NCI-H69 (cell line): ENCODE data around the gene BCAM.

Source experiments
- DNase-seq: peaks from one replicate; lab custom pipeline; 2025; lab: John Stamatoyannopoulos, UW

BCAM gene

GRCh38 chr19:44789943-44790483, 18.9 kb upstream of the BCAM start:
- no peak for DNase-seq

DNA sequence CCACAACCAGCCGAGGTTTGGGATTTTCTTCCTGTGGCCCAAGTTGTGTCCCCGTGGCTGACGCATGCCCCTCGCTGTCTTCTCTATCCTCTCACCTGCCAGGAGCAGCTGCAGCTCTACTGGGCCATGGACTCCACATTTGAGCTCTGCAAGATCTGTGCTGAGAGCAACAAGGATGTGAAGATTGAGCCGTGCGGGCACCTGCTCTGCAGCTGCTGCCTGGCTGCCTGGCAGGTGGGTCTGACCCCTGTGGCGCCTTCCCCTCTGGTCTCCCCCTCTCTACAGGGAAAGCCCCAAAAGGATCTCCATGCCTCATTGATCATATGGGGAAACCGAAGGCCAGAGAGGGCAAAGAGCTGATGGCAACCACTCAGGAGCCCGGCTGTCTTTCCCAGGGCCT, 16.6 kb upstream of the BCAM start:
- DNase-seq, result no peak

GRCh38 chr19:44794610-44795009, 14.3 kb upstream of the BCAM start:
- no peak for DNase-seq

GRCh38 chr19:44795398-44795987, 13.4 kb upstream of the BCAM start:
- no peak for DNase-seq

DNA sequence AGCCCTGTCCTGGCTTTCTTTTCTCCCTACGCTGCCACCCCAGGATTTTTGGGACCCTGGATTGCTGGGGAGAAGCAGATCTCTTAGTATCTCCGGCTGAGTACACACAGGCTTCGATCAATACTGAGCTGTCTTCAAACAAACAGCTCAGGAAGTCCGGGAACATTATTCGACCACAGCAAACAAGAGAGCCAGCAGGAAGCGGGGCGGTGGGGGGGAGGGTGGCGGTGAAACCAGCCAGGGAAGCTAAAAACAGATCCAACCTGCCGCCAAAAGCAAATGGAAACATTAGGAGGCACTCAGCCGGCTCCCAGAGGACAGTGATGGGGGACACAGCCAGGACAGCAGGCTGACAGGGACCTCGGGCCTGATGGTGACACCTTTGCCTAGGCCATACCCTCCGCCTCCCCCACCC, 12.2 kb upstream of the BCAM start:
- DNase-seq, result peak; percentile 86

DNA sequence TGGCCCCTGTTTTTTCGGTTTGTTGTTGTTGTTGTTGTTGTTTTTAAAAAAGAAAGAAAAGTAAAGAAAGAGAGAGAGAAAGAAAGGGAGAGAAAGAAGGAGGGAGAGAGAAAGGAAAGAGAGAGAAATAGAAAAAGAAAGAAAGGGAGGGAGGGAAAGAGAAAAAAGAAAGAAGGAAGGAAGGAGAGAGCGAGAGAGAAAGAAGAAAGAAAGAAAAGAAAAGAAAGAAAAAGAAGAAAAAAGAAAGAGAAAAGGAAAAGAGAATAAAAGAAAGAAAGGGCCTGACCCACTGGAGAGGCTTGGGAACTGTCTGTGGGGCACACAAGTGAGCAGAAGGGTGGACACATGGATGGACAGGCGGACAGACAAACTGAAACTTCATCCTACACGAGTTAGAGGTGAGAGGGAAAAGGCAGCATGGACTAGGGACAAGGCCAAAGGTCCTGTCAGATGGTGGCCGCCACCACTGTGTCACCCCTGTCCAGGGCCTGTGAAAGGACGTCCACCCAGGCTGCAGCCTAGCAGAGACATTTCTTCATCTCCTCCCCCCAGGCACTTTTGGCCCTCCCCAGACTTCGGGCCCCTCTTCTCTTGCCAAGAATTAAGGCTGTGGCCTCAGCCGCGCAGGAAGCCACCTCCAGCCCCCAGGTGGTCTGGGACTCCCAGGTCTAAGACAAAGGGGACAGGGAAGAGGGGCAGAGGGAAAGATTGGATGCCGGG, 9.1 kb upstream of the BCAM start:
- no peak for DNase-seq

GRCh38 chr19:44800461-44800860, 8.4 kb upstream of the BCAM start:
- peak; percentile 82 for DNase-seq

- DNase-seq, result peak; percentile 43
These were observed 5.2 kb upstream of the BCAM start for GRCh38 chr19:44803442-44804428.

DNA sequence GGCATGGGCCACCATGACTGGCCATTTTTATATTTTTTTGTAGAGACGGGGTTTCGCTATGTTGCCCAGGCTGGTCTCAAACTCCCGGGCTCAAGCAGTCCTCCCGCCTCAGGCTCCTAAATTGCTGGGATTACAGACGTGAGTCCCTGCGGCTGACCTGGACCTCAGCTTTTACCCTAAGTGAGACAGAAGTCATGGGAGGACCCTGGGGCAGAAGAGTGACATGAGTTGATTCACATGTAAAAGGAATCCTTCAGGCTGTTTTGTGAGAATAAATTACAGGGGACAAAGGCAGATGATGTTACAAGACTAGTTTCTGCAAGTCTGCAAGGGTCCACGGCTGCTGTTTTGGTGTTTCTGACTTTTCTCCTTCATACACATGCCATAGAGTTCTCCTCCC, 2.6 kb upstream of the BCAM start:
- DNase-seq, result no peak

GRCh38 chr19:44807162-44807561, 1.7 kb upstream of the BCAM start:
- peak; percentile 82 for DNase-seq

DNA sequence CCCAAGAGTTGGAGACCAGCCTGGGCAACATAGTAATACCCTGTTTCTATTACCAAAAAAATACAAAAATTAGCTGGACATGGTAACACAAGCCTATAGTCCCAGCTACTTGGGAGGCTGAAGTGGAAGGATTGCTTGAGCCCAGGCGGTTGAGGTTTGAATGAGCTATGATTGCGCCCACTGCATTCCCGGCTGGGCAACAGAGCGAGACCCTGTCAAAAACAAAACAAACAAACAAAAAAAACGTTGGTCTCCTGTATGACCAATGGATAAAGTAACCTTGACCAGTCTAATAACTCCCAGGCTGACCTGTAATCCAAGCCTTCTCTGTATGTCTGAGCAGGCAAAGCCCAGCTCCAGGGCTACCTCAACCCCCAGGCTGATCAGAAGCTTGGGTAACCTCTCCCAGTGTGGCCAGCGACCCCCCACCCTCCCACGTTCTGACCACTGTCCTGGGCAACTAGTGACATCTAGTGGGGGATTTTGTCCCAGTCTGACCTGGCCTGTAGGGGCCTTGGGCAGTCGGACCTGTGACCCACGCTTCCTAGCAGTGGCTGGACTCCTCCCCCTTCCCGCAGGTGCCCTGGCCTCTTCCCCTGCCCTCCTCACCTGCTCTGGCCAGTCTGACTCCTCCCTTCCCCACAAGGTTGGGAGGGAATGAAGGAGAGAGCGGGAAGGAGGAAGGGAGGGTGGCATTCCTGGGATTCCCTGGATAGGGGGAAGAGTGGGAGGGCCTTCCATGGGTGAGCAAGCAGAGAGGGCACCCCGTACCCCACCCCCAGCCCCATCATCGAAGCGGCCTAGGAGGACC, 1.0 kb upstream of the BCAM start:
- DNase-seq, result peak; percentile 35

- no peak for DNase-seq
These were observed 802 bp downstream of the BCAM start for GRCh38 chr19:44809577-44810233.

DNA sequence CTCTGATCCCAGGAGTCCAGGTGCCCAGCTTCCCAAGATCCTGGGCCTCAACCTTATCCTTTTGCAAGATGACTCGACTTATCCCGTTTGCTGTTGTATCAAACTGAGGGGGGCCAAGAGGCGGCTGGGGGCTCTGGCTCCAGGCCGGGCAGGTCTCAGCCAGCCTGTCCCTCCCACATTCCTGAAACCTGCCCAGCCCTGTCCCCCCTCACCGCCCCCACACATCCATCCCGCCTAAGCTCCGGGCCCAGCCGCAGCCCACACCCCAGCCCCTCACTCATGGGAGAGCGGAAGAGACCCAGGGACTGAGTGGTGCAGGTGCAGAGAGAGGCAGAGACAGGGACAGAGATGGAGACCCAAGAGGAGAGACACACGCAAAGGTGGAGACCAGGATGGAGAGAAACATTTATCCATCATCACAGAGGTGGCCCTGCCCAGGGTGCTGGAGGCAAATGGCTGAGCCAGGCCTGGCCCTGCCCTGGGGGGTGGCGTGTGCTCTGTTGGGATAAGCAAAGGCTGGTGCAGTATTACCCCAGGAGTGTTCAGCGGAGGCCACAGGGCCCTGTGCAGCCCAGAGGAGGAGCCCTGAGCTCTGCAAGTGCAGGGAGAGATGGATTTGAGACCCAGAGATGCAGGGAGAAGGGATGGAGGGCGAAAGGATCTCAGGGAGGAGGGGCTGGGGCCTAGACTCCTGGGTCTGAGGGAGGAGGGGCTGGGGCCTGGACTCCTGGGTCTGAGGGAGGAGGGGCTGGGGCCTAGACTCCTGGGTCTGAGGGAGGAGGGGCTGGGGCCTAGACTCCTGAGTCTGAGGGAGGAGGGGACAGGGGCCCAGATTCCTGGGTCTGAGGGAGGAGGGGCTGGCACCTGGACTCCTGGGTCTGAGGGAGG, 1.6 kb downstream of the BCAM start:
- DNase-seq, result no peak

DNA sequence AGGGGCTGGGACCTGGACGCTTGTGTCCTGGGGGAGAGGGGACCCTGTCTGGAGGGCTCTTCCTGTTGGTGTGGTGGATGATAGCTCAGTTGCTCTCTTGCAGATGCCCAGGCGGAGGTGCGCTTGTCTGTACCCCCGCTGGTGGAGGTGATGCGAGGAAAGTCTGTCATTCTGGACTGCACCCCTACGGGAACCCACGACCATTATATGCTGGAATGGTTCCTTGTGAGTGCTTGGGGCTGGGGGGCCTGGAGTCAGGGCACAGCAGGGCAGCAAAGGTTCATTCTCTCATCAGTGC, 2.2 kb downstream of the BCAM start:
- no peak for DNase-seq

DNA sequence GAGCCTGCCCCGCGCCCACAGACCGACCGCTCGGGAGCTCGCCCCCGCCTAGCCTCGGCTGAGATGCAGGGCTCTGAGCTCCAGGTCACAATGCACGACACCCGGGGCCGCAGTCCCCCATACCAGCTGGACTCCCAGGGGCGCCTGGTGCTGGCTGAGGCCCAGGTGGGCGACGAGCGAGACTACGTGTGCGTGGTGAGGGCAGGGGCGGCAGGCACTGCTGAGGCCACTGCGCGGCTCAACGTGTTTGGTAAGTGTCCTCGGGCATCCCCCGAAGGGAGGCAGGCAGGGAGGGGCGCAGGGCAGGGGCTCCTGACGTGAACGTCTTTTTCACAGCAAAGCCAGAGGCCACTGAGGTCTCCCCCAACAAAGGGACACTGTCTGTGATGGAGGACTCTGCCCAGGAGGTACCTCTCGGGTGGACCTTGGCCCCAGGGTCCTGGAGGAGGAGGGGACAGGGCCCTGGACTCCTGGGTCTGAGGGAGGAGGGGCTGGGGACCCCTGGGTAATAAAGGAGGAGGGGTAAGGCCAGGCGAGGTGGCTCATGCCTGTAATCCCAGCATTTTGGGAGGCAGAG, 3.3 kb downstream of the BCAM start:
- no peak for DNase-seq

DNA sequence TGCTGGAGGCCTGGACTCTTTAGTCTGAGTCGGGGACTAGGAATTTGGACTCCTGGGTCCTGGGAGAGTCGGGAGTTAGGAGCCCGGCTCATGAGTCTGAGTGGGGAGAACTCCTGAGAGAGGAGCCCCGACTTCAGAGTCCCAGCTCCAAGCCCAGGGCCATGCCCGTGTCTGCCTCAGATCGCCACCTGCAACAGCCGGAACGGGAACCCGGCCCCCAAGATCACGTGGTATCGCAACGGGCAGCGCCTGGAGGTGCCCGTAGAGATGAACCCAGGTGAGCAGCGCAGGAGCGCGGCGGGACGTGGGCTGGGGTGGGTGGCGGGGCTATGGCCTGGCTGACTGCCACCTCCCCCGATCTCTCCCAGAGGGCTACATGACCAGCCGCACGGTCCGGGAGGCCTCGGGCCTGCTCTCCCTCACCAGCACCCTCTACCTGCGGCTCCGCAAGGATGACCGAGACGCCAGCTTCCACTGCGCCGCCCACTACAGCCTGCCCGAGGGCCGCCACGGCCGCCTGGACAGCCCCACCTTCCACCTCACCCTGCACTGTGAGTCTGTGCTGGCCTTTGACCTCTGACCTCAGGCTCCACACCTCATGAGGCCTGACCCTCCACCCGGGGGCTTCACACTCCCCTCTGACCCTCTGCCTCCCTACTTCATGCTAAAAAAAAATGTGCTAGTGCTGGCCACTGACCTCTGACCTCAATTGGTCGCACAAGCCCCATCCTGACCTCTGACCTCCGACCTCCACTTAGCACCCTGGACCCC, 4.4 kb downstream of the BCAM start:
- DNase-seq, result peak; percentile 21

DNA sequence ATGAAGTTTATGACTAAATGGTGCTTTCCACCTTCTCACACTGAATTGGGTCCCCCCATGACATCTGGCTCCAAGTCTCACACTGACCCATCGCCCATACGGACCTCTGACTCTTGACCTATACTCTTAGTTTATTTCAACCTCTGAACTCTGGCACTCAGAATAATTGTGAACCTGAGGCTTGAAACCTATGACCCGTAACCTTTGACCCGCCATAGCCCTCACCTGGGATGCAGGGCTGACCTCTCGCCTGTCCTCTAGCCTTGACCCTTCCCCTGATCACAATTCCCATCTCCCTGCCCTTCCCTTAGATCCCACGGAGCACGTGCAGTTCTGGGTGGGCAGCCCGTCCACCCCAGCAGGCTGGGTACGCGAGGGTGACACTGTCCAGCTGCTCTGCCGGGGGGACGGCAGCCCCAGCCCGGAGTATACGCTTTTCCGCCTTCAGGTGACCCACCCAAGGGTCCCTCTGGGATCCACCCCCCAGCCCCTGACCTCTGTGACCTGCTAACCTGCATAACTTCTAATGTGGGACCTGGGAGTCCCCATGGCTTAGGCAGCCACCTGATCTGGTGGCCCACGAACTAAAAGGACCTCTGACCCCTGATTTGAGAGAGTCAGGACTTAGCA, 5.1 kb downstream of the BCAM start:
- no peak for DNase-seq

- no peak for DNase-seq
These were observed 5.6 kb downstream of the BCAM start for GRCh38 chr19:44814517-44814916.

- DNase-seq, result no peak
These were observed 7.4 kb downstream of the BCAM start for GRCh38 chr19:44816301-44816700.
